Keratinocyte (primary cell): ENCODE data around the gene CALHM1. TPM values are rescaled to one million over a fixed set of nuclear protein-coding genes. Genes with fewer than 3 reads are reported as not detected.

Experiments
- DNase-seq: peaks from one replicate; pipeline ENCODE4 v3.0.0-alpha.2; 2011; ENCODE audit warnings: low read depth, missing footprints, low spot score
- FAIRE-seq: peaks from 2 replicates; lab custom pipeline; 2011; peaks lifted over from hg19 to GRCh38; lab: Jason Lieb, UNC
- H2AFZ ChIP-seq: 2 replicates; pipeline ENCODE4 v1.6.0; 2012; ENCODE audit warnings: low read length, control low read depth, inconsistent platforms; ENCODE audit not compliant: control insufficient read depth
- H3K27ac ChIP-seq: 2 replicates; pipeline ENCODE4 v1.5.1; 2011; ENCODE audit warnings: low read length; ENCODE audit not compliant: control insufficient read depth, insufficient read depth
- H3K27me3 ChIP-seq: 3 replicates; pipeline ENCODE4 v1.6.0; 2011; ENCODE audit warnings: low read length; ENCODE audit not compliant: control insufficient read depth, insufficient read depth; ENCODE audit errors: extremely low read depth
- H3K36me3 ChIP-seq, 2 experiments: 2 replicates in 1 of 2; 3 replicates in 1 of 2; pipeline ENCODE4 v1.5.1; 2011; ENCODE audit warnings: low read length in 2 of 2, mild to moderate bottlenecking in 1 of 2; ENCODE audit not compliant: control insufficient read depth in 2 of 2, insufficient read depth in 2 of 2; ENCODE audit errors: extremely low read depth in 1 of 2
- H3K4me1 ChIP-seq: 3 replicates; pipeline ENCODE4 v1.5.1; 2011; ENCODE audit warnings: low read length; ENCODE audit not compliant: control insufficient read depth, insufficient read depth; ENCODE audit errors: extremely low read depth
- H3K4me2 ChIP-seq: 3 replicates; pipeline ENCODE4 v1.6.0; 2011; ENCODE audit warnings: low read depth, low read length; ENCODE audit not compliant: control insufficient read depth, insufficient read depth; ENCODE audit errors: extremely low read depth
- H3K4me3 ChIP-seq, 3 experiments: fragments of 200-600 bp in 1 of 3; sonication (generic) in 1 of 3; 2 replicates in 2 of 3; 3 replicates in 1 of 3; pipeline ENCODE4 v1.5.1; 2011 to 2016; ENCODE audit warnings: low read length in 3 of 3, mild to moderate bottlenecking in 3 of 3, control low read depth in 2 of 3, inconsistent platforms in 1 of 3, low read depth in 1 of 3, mixed read lengths in 1 of 3, mixed run types in 1 of 3, moderate library complexity in 1 of 3; ENCODE audit not compliant: control insufficient read depth in 2 of 3, insufficient read depth in 2 of 3; ENCODE audit errors: extremely low read depth in 1 of 3
- H3K79me2 ChIP-seq: 2 replicates; pipeline ENCODE4 v1.6.0; 2012; ENCODE audit warnings: low read length; ENCODE audit not compliant: control insufficient read depth, insufficient read depth
- H3K9ac ChIP-seq: 3 replicates; pipeline ENCODE4 v1.6.0; 2011; ENCODE audit warnings: low read length; ENCODE audit not compliant: control insufficient read depth, insufficient read depth; ENCODE audit errors: extremely low read depth
- H3K9me1 ChIP-seq: 3 replicates; pipeline ENCODE4 v1.6.0; 2011; ENCODE audit warnings: low read length; ENCODE audit not compliant: control insufficient read depth, insufficient read depth; ENCODE audit errors: extremely low read depth
- H3K9me3 ChIP-seq: 2 replicates; pipeline ENCODE4 v1.5.1; 2012; ENCODE audit warnings: low read depth, low read length; ENCODE audit not compliant: control insufficient read depth
- H4K20me1 ChIP-seq: 3 replicates; pipeline ENCODE4 v1.6.0; 2011; ENCODE audit warnings: low read length; ENCODE audit not compliant: control insufficient read depth, insufficient read depth; ENCODE audit errors: extremely low read depth
- EZH2 ChIP-seq: IDR thresholded peaks from one replicate; pipeline ENCODE4 v1.6.1; 2012; ENCODE audit warnings: inconsistent platforms, mild to moderate bottlenecking, low read length, moderate library complexity
- dilution Hi-C: fragments of 300-500 bp; cut with MboI; formaldehyde crosslinking; loops from one replicate; pipeline ENCODE4 v1.7.0; 2020; ENCODE audit warnings: low sequenced_read_pairs; ENCODE audit not compliant: extremely low pct_ligation_motif_present
- polyA plus RNA-seq, 5 experiments: library from polyadenylated mRNA; depleted of rRNA in 3 of 5; stranded (reverse) in 3 of 5; stranded (forward) in 1 of 5; unstranded in 1 of 5; fragments of >200 nt; gene quantifications; 1 replicate in 1 of 5; 2 replicates in 3 of 5; 3 replicates in 1 of 5; pipeline versions ENCODE4 v1.2.1 to v1.2.3, GENCODE V29; 2011 to 2012; ENCODE audit warnings: missing spikeins in 2 of 5, low read depth in 1 of 5, low replicate concordance in 1 of 5
- TF ChIP-seq, protein P1 (sequence below), 3 experiments: IDR thresholded peaks in 1 of 3; conservative IDR thresholded peaks in 1 of 3; optimal IDR thresholded peaks in 1 of 3; 2 replicates in 2 of 3; 3 replicates in 1 of 3; pipeline versions ENCODE3 to v1.5.1; 2011; ENCODE audit warnings: low read length in 3 of 3, mild to moderate bottlenecking in 3 of 3, moderate library complexity in 2 of 3, control low read depth in 1 of 3, inconsistent platforms in 1 of 3; ENCODE audit not compliant: insufficient read depth in 2 of 3; ENCODE audit errors: extremely low read depth in 1 of 3

Gene CALHM1
- polyA plus RNA-seq, 1 donor (not counting 4 experiments of a cell fraction or from before 2014, with no cell fraction given), result not detected

DNA sequence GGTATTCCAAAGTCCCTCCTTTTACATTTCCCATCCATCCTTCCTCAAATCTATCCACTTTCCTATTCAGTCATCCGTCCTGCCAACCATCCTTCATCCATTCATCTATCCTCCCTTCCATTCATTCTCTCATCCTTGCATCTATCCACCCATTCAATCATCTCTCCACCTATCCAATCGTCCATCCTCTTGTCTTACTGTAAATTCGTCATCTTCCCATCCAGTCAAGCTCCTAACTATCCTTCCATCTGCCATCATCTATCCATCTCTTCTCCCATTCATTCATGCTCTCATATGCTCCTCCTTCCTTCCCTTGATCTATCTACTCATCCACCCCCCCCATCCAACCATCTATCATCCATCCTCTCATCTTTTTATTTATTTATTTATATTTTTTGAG is 15.4 kb upstream of the CALHM1 start:
- H3K27ac ChIP-seq, result no peak overlapping the region
- peaks cover 5% of the 10 kb centered on the region for H3K4me1 ChIP-seq
- no peak overlapping the region for H2AFZ ChIP-seq
- H3K9me1 ChIP-seq, result no peaks in the 10 kb centered on the region
- H3K4me2 ChIP-seq, result no peak overlapping the region
- no peak overlapping the region for H3K9ac ChIP-seq
- TF ChIP-seq EZH2, result no peak
- TF ChIP-seq, protein P1, sequence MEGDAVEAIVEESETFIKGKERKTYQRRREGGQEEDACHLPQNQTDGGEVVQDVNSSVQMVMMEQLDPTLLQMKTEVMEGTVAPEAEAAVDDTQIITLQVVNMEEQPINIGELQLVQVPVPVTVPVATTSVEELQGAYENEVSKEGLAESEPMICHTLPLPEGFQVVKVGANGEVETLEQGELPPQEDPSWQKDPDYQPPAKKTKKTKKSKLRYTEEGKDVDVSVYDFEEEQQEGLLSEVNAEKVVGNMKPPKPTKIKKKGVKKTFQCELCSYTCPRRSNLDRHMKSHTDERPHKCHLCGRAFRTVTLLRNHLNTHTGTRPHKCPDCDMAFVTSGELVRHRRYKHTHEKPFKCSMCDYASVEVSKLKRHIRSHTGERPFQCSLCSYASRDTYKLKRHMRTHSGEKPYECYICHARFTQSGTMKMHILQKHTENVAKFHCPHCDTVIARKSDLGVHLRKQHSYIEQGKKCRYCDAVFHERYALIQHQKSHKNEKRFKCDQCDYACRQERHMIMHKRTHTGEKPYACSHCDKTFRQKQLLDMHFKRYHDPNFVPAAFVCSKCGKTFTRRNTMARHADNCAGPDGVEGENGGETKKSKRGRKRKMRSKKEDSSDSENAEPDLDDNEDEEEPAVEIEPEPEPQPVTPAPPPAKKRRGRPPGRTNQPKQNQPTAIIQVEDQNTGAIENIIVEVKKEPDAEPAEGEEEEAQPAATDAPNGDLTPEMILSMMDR (optimal IDR thresholded peaks at IDR 0.05 in 1 of 3, IDR thresholded peaks at IDR 0.05 in 1 of 3, conservative IDR thresholded peaks at IDR 0.05 in 1 of 3; ENCODE audit: extremely low read depth in 1 of 3, insufficient read depth in 2 of 3, low read length in 3 of 3), result no peak
- no peaks in the 10 kb centered on the region for H3K27me3 ChIP-seq
- FAIRE-seq, result no peak
- dilution Hi-C loops, result no loop called here
- H3K4me3 ChIP-seq, result no peak overlapping the region
- H3K79me2 ChIP-seq, result no peaks in the 10 kb centered on the region
- no peak for DNase-seq
- no peaks in the 10 kb centered on the region for H4K20me1 ChIP-seq
- no peaks in the 10 kb centered on the region for H3K9me3 ChIP-seq
- no peaks in the 10 kb centered on the region for H3K36me3 ChIP-seq

GRCh38 chr10:103473261-103473671 is 14.6 kb upstream of the CALHM1 start:
- Histone ChIP-seq H3K9ac (no peak overlapping the region), H2AFZ (no peak overlapping the region), H3K9me1 (no peaks in the 10 kb centered on the region), H3K36me3 (no peaks in the 10 kb centered on the region), H3K9me3 (no peaks in the 10 kb centered on the region), H3K4me2 (no peak overlapping the region), H3K4me3 (no peak overlapping the region), H3K79me2 (no peaks in the 10 kb centered on the region), H3K4me1 (peaks cover 3% of the 10 kb centered on the region), H3K27ac (no peak overlapping the region), H4K20me1 (no peaks in the 10 kb centered on the region), H3K27me3 (peaks cover 2% of the 10 kb centered on the region)
- no peak for TF ChIP-seq EZH2
- TF ChIP-seq, protein P1 (optimal IDR thresholded peaks at IDR 0.05 in 1 of 3, IDR thresholded peaks at IDR 0.05 in 1 of 3, conservative IDR thresholded peaks at IDR 0.05 in 1 of 3; ENCODE audit: extremely low read depth in 1 of 3, insufficient read depth in 2 of 3, low read length in 3 of 3), result no peak
- FAIRE-seq, result no peak
- no peak for DNase-seq
- dilution Hi-C loops, result no loop called here
